Measurements from ENCODE around the gene RGS6. TPM values are rescaled to one million over a fixed set of nuclear protein-coding genes. Genes with fewer than 3 reads are reported as not detected.

Gene RGS6
- polyA plus RNA-seq, 4 donors = 1.1 to 11.3 (median 1.3) TPM

DNA sequence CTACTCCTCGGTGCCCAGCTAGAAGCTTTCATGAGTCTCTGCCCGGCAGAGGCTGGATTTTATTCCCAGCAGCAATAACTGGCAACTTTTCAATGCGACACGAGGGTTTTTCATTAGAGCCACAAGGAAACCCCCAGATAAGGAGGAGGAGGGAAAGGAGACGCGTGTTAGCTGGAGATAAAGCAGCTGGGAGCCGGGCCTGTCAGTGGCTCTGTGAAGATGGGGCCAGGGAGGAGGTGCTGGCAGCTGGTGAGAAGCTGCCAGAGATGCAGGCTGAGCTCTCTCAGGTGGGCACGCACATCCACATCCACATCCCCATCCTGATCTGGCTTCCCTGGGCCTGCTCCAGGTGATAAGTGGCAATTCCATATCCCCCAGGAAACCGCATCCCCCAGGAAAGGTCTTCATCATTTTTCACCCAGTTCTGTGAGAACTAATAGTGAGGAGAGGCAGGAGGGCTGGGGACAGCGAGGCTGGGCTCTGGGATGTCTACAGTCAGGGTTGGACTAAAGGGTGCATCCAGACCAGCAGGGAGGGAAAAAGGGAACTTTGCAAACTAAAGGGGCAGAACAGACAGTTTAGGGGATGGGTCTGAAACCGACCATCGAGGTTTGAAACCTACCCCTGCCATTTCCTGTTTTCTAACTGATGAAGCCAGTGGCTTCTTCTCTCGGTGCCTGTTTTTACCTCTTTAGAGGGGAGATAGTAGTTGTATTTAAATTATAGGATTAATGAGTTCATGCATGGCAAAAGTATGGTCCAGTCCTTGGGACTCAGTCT is 548.4 kb downstream of the RGS6 start:
- DNase-seq (ENCODE audit: low read depth in 4 of 4, low spot score in 3 of 4) = no peak

DNA sequence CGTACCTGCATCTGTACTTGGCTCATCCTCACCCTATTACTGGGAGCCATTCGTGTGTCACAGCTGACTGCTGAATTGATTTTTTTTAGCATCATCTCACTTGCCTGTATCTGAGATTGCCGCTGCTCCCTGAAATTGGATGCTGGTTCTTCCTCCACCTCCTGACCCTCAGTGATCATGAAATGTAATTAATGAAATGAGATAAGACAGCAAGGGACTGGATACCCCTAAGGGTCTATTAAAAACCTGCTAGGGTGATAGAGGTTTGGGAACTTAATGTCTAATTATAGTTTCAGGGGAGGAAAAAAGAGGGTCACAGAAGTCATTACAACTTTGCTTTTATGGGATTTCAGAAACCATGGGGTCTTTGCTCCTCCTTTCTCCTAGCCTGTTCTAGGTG is 551.1 kb downstream of the RGS6 start:
- DNase-seq (ENCODE audit: low read depth in 4 of 4, low spot score in 3 of 4) = no peak

DNA sequence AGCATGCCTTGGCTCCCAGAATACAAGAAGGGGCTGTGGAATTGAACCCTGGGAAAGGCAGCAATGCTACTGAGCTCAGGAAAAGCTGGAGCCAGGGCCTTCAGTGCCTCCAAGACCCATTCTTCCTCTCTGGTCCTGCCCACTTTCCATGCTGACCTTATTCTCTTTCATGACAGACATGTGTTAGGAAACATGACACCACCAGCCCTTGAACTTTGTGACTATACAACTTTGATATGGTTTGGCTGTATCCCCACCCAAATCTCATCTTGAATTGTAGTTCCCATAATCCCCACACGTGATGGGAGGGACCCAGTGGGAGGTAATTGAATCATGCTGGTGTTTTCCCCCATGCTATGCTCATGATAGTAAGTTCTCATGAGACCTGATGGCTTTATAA is 553.5 kb downstream of the RGS6 start:
- no peak for DNase-seq (ENCODE audit: low read depth in 4 of 4, low spot score in 3 of 4)

DNA sequence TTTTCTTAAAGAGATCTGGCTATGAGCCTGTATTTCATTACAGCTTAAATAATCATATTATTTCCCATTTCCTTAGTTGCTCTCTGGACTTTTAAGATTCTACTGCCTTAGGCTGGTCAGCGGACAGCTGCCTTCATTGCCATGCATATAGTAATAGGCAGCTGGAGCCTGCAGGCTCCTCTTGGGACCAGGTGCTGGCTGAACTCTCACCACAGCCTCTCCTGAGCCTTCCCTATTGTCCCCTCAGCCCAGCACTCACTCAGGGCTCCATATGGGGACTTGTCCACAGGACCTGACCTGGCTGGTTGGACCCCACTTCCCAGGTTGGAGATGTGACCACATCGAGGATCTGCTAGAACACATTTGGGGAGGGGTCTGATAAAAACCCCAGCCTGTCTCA is 556.3 kb downstream of the RGS6 start:
- DNase-seq (ENCODE audit: low read depth in 4 of 4, low spot score in 3 of 4) = no peak

- no peak for DNase-seq (ENCODE audit: low read depth in 4 of 4, low spot score in 3 of 4)
Observed at GRCh38 chr14:72492196-72492595, 560.0 kb downstream of the RGS6 start.

DNA sequence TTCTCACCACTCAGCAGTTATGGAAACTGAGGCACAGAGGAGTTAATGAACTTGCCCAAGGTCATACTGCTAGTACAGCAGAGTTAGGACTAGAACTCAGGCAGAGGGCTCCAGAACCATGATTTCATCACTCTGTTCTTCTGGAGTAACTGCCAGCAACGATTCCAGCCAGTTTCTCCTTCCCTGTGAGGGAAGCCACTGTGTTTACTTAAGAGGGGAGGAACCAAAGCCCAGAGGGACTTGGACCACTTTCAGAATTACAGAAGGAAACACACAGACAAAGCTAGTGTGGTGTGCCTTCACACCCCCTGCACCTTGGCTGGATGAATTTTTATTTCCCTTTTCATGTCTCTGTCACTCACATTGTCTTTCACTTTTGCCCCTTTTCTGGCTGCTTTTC is 563.4 kb downstream of the RGS6 start:
- no peak for DNase-seq (ENCODE audit: low read depth in 4 of 4, low spot score in 3 of 4)

DNA sequence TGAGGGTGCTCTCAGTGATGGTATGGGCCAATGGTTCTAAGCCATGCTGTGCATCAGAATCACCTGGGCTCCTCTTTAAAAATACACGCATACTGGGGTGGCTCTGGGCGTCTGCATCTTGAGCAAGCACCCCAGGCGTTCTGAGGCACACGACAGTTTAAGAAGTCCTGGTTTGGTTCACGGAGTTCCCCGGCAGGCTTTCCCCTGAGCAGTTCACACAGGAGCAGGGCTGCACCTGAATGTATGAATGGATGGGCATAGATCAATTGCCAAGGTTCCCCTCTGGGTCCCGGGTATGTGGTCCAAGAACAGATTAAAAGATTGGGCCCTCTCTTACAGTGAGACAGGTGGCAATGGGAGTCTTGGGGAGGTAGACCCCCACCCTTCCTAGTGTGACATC is 566.4 kb downstream of the RGS6 start:
- no peak for DNase-seq (ENCODE audit: low read depth in 4 of 4, low spot score in 3 of 4)

DNA sequence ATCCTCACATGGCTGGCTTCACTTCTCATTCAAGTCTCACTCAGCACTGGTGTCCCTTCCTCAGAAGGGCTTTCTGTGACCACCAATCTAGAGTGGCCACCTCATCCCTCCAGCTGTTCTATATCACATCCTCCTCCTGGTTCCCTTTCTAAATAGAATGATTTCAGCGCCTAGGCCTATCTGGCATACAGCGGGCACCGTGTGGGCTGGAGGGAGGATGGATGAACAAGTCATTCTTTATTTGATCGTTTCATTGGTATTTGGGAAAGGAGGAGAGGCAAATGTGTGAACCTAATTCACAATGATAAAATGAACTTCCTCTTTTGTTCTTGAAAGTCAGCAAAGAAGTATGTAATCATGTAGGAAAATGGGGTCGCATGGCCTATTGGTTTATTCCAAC is 567.5 kb downstream of the RGS6 start:
- DNase-seq (ENCODE audit: low read depth in 4 of 4, low spot score in 3 of 4) = no peak

DNA sequence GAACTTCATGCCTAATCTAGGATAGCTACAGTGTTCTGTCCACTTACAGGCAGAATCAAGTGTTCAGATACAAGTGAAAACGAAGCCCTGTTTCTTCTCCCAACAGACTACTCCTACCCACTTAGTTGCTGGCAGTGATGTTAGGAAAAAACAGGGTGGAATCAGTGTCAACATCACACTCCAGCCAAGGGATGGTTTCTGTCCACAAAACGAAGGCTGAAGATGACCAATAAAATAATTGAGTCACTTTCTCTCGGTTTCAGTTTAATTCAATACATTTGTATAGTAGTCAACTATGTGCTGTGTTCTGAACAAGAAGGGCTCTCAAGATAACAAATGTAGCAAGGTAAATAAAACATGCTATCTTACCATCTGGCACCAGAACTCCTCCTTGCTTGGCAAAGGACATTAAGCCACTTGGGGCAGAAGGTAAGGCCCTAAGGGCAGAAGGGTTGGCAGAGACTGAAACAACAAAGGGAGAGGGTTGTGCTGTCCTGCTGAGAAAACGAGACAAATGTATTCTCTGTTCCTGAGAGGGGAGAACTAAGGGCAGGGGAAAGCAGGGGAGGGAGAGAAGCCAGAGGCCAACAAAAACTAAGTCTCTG is 568.1 kb downstream of the RGS6 start:
- DNase-seq (ENCODE audit: low read depth in 4 of 4, low spot score in 3 of 4) = no peak

GRCh38 chr14:72501439-72501838 is 569.2 kb downstream of the RGS6 start:
- no peak for DNase-seq (ENCODE audit: low read depth in 4 of 4, low spot score in 3 of 4)

DNA sequence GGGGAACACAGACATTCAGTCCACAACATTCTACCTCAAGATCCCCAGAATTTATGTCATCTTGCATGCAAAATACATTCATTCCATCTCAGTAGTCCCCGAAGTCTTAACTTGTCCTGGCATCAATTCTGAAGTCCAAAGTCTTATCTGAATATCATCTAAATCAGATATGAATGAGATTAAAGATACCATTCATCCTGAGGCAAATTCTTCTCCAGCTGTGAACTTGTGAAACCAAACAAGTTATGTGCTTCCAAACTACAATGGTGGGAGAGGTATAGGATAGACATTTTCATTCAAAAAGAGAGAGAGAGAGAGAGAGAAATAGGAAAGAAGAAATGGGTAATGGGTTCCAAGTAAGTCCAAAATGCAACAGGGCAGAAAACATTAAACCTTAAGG is 571.0 kb downstream of the RGS6 start:
- DNase-seq (ENCODE audit: low read depth in 4 of 4, low spot score in 3 of 4) = no peak

- DNase-seq (ENCODE audit: low read depth in 4 of 4, low spot score in 3 of 4) = no peak
Observed at GRCh38 chr14:72503696-72504368, 571.6 kb downstream of the RGS6 start.

DNA sequence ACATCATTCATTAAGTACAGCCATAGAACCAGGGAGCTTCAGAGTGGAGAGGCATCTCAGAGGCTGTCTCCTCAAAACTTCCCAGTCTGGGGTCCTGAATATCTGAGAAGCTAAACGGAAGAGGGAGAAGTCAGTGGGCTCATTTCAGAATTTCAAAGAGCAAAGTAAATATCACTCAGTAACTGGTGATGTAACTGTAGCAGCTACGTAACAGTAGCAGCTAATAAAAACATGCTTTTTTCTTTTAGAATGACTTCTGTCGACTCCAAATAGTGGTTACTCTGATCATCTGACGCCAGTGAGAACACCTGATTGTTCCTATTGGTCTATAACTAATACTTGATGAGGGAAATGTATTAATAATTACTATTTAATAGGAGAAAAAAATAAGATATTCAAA is 578.3 kb downstream of the RGS6 start:
- DNase-seq (ENCODE audit: low read depth in 4 of 4, low spot score in 3 of 4) = no peak

DNA sequence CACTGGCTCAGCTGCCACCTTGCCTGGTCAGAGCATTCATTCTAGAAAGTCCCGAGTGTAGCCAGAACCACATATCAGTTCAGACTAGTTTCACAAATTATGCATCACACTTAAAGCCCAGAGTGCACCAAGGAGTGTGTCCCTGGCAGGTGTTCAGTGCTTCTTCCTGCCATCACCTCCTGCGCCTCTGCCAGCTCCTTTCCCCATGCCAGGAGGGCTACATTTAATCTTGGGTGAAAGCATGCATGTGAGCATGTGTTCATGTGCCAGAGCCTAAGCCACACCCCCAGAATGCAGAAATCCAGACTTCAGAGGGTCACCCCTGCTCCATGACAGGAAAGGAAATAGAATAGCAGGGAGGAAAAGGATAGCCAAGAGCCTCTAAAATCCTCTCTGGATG is 580.1 kb downstream of the RGS6 start:
- DNase-seq (ENCODE audit: low read depth in 4 of 4, low spot score in 3 of 4) = no peak

DNA sequence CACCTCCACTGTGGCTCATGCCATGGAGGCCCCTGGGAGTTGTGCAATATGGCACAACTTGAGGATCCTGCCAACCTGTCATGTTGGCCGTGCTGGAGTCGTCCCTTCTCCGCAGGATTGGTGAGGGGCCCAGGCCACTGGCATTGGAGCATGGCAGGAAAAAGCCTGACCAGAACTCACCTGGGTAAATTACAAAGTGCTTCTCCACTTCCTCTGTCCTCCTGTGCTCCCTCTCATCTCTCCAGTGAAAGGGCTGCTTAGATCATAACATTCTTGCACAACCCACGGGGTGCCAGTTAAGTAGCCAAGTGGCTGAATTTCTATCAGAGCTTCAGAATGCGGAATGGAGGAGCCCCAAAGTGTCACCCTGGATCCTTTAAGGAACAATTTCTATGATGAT is 580.7 kb downstream of the RGS6 start:
- DNase-seq (ENCODE audit: low read depth in 4 of 4, low spot score in 3 of 4) = no peak

DNA sequence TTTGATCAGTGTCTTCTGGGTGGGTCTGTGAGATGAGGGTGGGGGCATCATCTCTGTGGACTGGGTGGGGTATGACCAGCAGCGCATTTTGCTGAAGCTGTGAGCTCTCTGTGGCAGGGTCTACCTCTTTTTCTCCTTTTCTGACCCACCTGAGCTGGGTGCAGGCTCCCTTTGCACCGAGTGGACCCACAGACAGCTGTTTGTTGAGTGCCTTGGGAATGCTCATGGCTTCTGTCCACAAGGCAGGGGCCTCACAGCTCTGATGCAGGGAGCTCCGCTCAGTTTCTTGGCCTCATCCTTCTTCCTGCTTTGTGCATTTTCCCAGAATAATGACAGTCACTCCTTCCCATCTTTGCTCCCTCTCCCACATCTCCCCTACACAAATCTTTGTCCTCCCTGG is 581.1 kb downstream of the RGS6 start:
- DNase-seq (ENCODE audit: low read depth in 4 of 4, low spot score in 3 of 4) = no peak

- peak in 3 of 4 donors; percentile 20 to 33 (median 22) for DNase-seq (ENCODE audit: low read depth in 4 of 4, low spot score in 3 of 4)
Observed at GRCh38 chr14:72513965-72514659, 581.9 kb downstream of the RGS6 start.

DNA sequence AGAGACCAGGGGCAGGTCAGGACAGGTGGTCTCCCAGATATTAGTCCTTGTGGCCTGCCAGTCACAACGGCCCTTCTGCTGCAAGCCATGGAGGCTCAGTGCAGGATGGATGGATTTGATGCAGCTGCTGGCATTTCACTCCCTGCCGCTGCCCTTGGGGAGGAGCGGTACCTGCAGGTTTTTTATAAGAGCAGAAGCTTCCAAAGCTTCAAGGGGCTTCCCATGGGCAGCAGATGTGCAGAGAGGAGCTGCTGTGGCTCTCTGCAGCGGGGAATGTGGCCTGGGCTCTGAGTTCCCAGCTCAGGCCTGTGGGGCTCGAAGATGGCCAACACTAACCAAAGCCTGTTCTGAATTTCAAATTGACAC is 582.4 kb downstream of the RGS6 start:
- no peak for DNase-seq (ENCODE audit: low read depth in 4 of 4, low spot score in 3 of 4)

GRCh38 chr14:72515779-72516770 is 583.8 kb downstream of the RGS6 start:
- no peak for DNase-seq (ENCODE audit: low read depth in 4 of 4, low spot score in 3 of 4)
